OCI-LY1 (cell line): ENCODE data around the gene HPCAL4.

Experiments
- H2AFZ ChIP-seq: fragments of 200-600 bp; sonication (generic), shearing (Covaris generic); 2 replicates; pipeline ENCODE4 v1.6.0; 2014; ENCODE audit warnings: antibody characterized with exemption, mild to moderate bottlenecking, low read length
- H3F3A ChIP-seq: fragments of 200-600 bp; sonication (generic), shearing (Covaris generic); 2 replicates; pipeline ENCODE4 v1.6.0; 2014; ENCODE audit warnings: mild to moderate bottlenecking, antibody characterized with exemption, low read length, moderate library complexity; ENCODE audit not compliant: insufficient read depth
- H3K27ac ChIP-seq: fragments of 200-600 bp; sonication (generic); 2 replicates; pipeline ENCODE4 v1.5.1; 2014; ENCODE audit warnings: low read length, mixed run types, mild to moderate bottlenecking, low read depth; ENCODE audit not compliant: poor library complexity, severe bottlenecking
- H3K27me3 ChIP-seq: fragments of 200-600 bp; sonication (generic); 2 replicates; pipeline ENCODE4 v1.6.0; 2014; ENCODE audit warnings: antibody characterized with exemption, mild to moderate bottlenecking, low read length, moderate library complexity; ENCODE audit not compliant: insufficient read depth
- H3K36me3 ChIP-seq: fragments of 200-600 bp; sonication (generic); 2 replicates; pipeline ENCODE4 v1.6.1; 2014; ENCODE audit warnings: mild to moderate bottlenecking, antibody characterized with exemption, low read length, moderate library complexity, mixed read lengths; ENCODE audit not compliant: insufficient read depth
- H3K4me1 ChIP-seq: fragments of 200-600 bp; sonication (generic); 2 replicates; pipeline ENCODE4 v1.5.1; 2014; ENCODE audit warnings: mild to moderate bottlenecking, low read length, moderate library complexity; ENCODE audit not compliant: insufficient read depth, severe bottlenecking
- H3K4me2 ChIP-seq: fragments of 200-600 bp; sonication (generic), shearing (Covaris generic); 2 replicates; pipeline ENCODE4 v1.6.1; 2014; ENCODE audit warnings: low read length
- H3K4me3 ChIP-seq: fragments of 200-600 bp; sonication (generic); 2 replicates; pipeline ENCODE4 v1.5.1; 2014; ENCODE audit warnings: low read length, low read depth, mild to moderate bottlenecking, mixed read lengths; ENCODE audit not compliant: poor library complexity, severe bottlenecking
- H3K79me2 ChIP-seq: fragments of 200-600 bp; shearing (Covaris generic); 2 replicates; pipeline ENCODE4 v1.6.1; 2016; ENCODE audit warnings: mixed run types, low read length, mixed read lengths; ENCODE audit not compliant: insufficient read depth
- H3K9ac ChIP-seq: fragments of 200-600 bp; sonication (generic), shearing (Covaris generic); 2 replicates; pipeline ENCODE4 v1.6.1; 2014; ENCODE audit warnings: mild to moderate bottlenecking, low read length, mixed read lengths
- H3K9me2 ChIP-seq: fragments of 200-600 bp; sonication (generic), shearing (Covaris generic); 2 replicates; pipeline ENCODE4 v1.6.1; 2014; ENCODE audit warnings: low read depth, mild to moderate bottlenecking, low read length, mixed read lengths
- H3K9me3 ChIP-seq: fragments of 200-600 bp; shearing (Covaris generic); 2 replicates; pipeline ENCODE4 v1.6.1; 2014; ENCODE audit warnings: low read length, mixed read lengths
- H4K20me1 ChIP-seq: fragments of 200-600 bp; sonication (generic), shearing (Covaris generic); 2 replicates; pipeline ENCODE4 v1.6.0; 2016; ENCODE audit warnings: mild to moderate bottlenecking, low read length; ENCODE audit not compliant: insufficient read depth
- CTCF ChIP-seq: fragments of 200-600 bp; sonication (generic), shearing (Covaris generic); IDR thresholded peaks from 2 replicates; pipeline ENCODE4 v1.5.1; 2017; ENCODE audit warnings: mild to moderate bottlenecking, antibody characterized with exemption, low read length, moderate library complexity, mixed read lengths
- EZH2 ChIP-seq: fragments of 200-600 bp; sonication (generic), shearing (Covaris generic); IDR thresholded peaks from 2 replicates; pipeline ENCODE4 v1.8.0; 2017; ENCODE audit warnings: borderline replicate concordance, mixed run types, mild to moderate bottlenecking, antibody characterized with exemption, low read length, moderate library complexity, mixed read lengths

HPCAL4 gene

GRCh38 chr1:39638965-39639304 lies 52.3 kb downstream of the HPCAL4 start:
- peak overlapping the region; percentile 57 for H3K4me3 ChIP-seq

GRCh38 chr1:39637361-39637760 lies 53.9 kb downstream of the HPCAL4 start:
- no peak overlapping the region for H3K9ac ChIP-seq
- H3K36me3 ChIP-seq, result no peaks in the 10 kb centered on the region
- no peak overlapping the region for H3K4me2 ChIP-seq
- no peaks in the 10 kb centered on the region for H4K20me1 ChIP-seq
- no peaks in the 10 kb centered on the region for H3K9me3 ChIP-seq
- H3K4me3 ChIP-seq, result no peak overlapping the region
- peaks cover 6% of the 10 kb centered on the region for H3K4me1 ChIP-seq
- H2AFZ ChIP-seq, result no peak overlapping the region
- H3K27me3 ChIP-seq, result no peaks in the 10 kb centered on the region
- H3K9me2 ChIP-seq, result no peaks in the 10 kb centered on the region
- H3K79me2 ChIP-seq, result no peaks in the 10 kb centered on the region
- no peaks in the 10 kb centered on the region for H3F3A ChIP-seq
- TF ChIP-seq CTCF, result no peak
- TF ChIP-seq EZH2, result no peak
- no peak overlapping the region for H3K27ac ChIP-seq

More at GRCh38 chr1:39638965-39639304, 52.3 kb downstream of the HPCAL4 start:
- Histone ChIP-seq H3K27me3 (no peaks in the 10 kb centered on the region), H3K9ac (no peak overlapping the region), H3K27ac (no peak overlapping the region), H3K9me2 (no peaks in the 10 kb centered on the region), H4K20me1 (no peaks in the 10 kb centered on the region), H3K79me2 (no peaks in the 10 kb centered on the region), H2AFZ (no peak overlapping the region), H3F3A (no peaks in the 10 kb centered on the region), H3K4me1 (peaks cover 6% of the 10 kb centered on the region), H3K36me3 (no peaks in the 10 kb centered on the region), H3K4me2 (peak overlapping the region; percentile 73), H3K9me3 (no peaks in the 10 kb centered on the region)
- no peak for TF ChIP-seq EZH2
- no peak for TF ChIP-seq CTCF

- Histone ChIP-seq H3F3A (no peaks in the 10 kb centered on the region), H3K27me3 (no peaks in the 10 kb centered on the region), H3K4me3 (no peak overlapping the region)
Observed at GRCh38 chr1:39635871-39636210, 55.4 kb downstream of the HPCAL4 start.

More at GRCh38 chr1:39635871-39636210, 55.4 kb downstream of the HPCAL4 start:
- Histone ChIP-seq H3K9me3 (no peaks in the 10 kb centered on the region), H3K4me2 (no peak overlapping the region), H3K27ac (no peak overlapping the region), H3K36me3 (no peaks in the 10 kb centered on the region), H2AFZ (no peak overlapping the region), H4K20me1 (no peaks in the 10 kb centered on the region), H3K9me2 (no peaks in the 10 kb centered on the region), H3K79me2 (no peaks in the 10 kb centered on the region), H3K4me1 (peaks cover 6% of the 10 kb centered on the region), H3K9ac (no peak overlapping the region)
- TF ChIP-seq CTCF (no peak), EZH2 (no peak)
